Tongue (tissue), 3 donors: Measurements from ENCODE around the gene LDLRAD4. TPM values are rescaled to one million over a fixed set of nuclear protein-coding genes. Genes with fewer than 3 reads are reported as not detected.
"Not testable (repeated sequence)": the region's sequence is repeated elsewhere in the genome, so short reads cannot be mapped to it uniquely, and the experiment has no call there.

ENCODE experiments used
- DNase-seq: peaks from one replicate; pipeline ENCODE4 v3.0.0-alpha.2; 2015
- small RNA-seq: library from RNA; depleted of rRNA; stranded (forward); fragments of <200 nt; gene quantifications from one replicate; pipeline ENCODE3, GENCODE V24; 2014; ENCODE audit warnings: low replicate concordance
- total RNA-seq: library from RNA; depleted of rRNA; stranded (reverse); fragments of >200 nt; gene quantifications from one replicate; pipeline ENCODE4 v1.2.3, GENCODE V29; 2014

LDLRAD4 gene
- total RNA-seq, 1 donor from 2014 or later: 36.7 TPM

DNA sequence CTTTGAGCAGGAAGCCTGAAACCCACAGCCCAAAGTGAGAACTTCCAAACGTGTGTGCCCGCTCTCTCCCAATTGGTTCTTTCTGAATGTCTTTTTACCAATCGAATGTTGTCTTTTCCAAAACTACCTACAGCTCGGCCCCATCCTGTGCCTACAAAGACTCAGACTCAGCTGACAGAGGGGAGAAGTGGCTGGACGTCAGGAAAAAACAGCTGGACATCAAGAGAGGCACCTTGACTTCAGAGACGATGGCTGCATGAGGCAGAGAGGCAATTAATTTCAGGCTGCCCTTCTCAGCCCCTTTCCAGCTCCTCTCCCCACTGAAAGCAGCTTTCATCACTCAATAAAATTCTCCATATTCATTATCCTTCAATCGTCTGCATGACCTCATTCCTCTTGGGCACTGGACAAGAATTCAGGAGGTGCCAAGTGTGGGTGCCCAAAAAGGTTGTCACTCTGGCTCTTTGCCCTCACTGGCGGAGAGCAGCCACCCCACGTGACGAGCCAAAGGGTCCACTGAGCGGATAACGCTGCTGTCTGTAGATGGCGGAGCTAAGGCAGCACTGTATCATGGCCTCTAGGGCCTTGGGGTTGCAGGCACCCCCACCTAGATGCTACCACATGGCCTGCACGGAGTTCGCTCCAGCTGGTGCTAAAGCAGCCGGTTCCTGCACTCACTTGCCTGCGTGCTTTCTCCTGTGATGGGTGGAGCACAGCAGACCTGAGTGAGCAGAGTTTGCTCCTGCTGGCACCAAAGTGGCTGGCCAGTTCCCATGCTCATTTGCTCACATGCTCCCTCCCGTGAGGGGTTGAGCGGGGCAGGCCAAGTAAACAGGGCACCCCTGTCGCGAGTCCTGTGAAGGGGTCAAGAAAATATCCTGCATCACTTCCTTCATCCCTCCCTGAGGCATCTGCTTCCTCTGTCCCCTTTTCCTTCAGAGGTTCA, 469.9 kb downstream of the LDLRAD4 start:
- DNase-seq: no peak

DNA sequence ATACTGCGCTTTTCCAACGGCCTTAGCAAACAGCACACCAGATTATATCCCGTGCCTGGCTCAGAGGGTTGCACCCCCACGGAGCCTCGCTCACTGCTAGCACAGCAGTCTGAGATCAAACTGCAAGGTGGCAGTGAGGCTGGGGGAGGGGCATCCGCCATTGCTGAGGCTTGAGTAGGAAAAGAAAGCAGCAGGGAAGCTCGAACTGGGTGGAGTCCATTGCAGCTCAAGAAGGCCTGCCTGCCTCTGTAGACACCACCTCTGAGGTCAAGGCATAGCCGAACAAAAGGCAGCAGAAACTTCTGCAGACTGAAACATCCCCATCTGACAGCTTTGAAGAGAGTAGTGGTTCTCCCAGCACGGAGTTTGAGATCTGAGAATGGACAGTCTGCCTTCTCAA, 471.5 kb downstream of the LDLRAD4 start:
- DNase-seq: not testable (repeated sequence)

DNA sequence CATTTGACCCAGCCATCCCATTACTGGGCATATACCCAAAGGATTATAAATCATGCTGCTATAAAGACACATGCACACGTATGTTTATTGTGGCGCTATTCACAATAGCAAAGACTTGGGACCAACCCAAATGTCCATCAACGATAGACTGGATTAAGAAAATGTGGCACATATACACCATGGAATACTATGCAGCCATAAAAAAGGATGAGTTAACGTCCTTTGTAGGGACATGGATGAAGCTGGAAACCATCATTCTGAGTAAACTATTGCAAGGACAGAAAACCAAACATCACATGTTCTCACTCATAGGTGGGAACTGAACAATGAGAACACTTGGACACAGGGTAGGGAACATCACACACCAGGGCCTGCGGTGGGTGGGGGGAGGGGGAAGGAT, 476.8 kb downstream of the LDLRAD4 start:
- DNase-seq: not testable (repeated sequence)

DNA sequence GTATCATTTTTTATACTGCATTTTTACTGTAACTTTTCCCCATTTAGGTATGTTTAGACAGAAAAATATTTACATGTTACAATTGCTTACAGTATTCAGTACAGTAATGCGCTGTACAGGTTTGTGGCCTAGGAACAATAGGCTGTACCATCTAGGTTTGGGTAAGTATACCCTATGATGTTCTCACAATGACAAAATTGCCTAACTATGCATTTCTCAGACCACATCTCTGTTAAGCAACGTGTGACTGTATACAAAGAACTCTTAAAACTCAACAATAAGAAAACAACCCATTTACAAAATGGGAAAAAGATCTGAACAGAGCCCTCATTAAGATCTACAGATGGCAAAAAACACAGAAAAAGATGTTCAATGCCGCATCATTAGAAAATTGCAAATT, 478.4 kb downstream of the LDLRAD4 start:
- no peak for DNase-seq

DNA sequence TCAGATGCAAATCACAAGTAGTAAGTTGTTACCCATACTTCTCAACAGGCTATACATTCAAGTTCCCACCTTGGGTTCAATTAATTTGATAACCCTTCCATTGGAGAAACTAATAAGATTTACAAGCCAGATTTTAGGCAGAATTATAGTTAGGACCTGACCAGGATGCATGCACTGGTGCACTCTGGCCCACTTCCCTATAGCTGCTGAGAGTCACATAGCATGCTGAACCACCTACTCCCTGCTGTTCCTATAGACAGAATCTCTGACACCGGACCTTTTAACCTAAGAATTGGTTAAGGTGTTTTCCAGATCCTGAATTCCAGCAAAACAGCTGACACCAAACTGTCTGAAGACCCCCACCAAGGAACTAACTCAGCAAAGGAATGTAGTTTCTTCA, 481.6 kb downstream of the LDLRAD4 start:
- no peak for DNase-seq

Small RNAs within 50 kb of the gene (small RNA-seq; reads per million reads assigned to genes)
- gene MIR4526 (not detected), gene MIR5190 (not detected)

Other genes starting within 250 kb of the LDLRAD4 start
- 45.2 TPM for gene CEP192, start 227.4 kb upstream of the LDLRAD4 start, total RNA-seq